ENCODE results near the gene KCTD11. TPM values are rescaled to one million over a fixed set of nuclear protein-coding genes. Genes with fewer than 3 reads are reported as not detected.

Gene KCTD11
- total RNA-seq, 2 experiments from 2014 or later = 6.0 to 8.6 TPM

DNA sequence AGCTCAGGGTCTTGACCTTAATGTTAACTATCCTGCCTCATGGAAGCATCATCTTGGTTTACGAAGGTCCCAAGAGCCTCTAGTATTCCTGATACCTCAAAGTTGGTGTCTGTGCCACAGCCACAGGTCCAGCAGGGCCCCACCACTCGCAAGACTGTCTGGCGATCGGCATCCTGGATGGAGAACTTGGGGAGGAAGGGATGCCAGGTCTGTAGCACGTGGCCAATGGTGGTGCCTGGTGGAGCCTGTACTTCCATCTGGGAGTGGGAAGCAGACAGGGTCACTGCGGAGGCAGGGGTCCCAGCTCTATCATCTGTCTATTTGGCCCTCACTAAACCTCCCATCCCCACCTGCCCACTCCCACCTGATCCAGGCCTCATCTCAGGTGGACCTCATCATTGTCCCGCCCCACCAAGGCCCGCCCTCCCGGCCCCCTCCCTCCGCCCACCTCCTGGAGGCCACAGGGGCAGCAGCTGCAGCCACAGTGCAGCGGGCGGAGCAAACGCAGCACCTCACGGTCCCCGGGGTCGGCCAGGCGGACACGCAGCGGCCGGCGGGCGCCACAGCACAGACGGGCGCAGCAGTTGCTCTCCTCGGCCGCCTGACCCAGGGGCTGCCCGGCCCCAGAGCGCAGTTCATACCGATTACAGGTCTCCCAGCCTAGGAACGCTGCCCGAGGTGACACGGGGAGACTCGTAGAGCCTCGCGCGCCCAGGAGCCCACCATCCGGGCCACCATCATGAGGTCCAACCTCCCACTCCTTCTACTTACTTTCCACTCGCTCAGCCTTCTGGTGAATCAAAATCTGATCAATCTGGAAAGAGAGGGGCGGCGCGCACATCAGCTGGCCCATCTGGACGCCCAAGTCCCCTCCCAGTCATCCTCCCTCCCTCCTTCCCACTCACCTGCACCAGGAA is 41.0 kb downstream of the KCTD11 start:
- no peaks in the 10 kb centered on the region for H4K20me1 ChIP-seq (ENCODE audit: insufficient read depth, low read length)
- ChIA-PET CTCF (ENCODE audit: unreplicated experiment) (no interaction called here), POLR2A (interaction anchor here (0.6 kb wide), 2 partner anchors 30 to 136 kb away, joined by 3 read pairs; no protein-coding TSS in a partner anchor)
- no peaks in the 10 kb centered on the region for H3K9me2 ChIP-seq (ENCODE audit: insufficient read depth, low read length)
- peak overlapping the region; percentile 63; the same call in 1 of the 2 replicates for H2AFZ ChIP-seq (ENCODE audit: low read length)
- peaks cover 12% of the 10 kb centered on the region; the same call in 1 of the 2 replicates for H3K36me3 ChIP-seq (ENCODE audit: insufficient read depth, low read length)
- intact Hi-C loops (cut with micrococcal nuclease; ENCODE audit: unreplicated experiment) = no loop called here
- TF ChIP-seq, protein P1, sequence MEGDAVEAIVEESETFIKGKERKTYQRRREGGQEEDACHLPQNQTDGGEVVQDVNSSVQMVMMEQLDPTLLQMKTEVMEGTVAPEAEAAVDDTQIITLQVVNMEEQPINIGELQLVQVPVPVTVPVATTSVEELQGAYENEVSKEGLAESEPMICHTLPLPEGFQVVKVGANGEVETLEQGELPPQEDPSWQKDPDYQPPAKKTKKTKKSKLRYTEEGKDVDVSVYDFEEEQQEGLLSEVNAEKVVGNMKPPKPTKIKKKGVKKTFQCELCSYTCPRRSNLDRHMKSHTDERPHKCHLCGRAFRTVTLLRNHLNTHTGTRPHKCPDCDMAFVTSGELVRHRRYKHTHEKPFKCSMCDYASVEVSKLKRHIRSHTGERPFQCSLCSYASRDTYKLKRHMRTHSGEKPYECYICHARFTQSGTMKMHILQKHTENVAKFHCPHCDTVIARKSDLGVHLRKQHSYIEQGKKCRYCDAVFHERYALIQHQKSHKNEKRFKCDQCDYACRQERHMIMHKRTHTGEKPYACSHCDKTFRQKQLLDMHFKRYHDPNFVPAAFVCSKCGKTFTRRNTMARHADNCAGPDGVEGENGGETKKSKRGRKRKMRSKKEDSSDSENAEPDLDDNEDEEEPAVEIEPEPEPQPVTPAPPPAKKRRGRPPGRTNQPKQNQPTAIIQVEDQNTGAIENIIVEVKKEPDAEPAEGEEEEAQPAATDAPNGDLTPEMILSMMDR (conservative IDR thresholded peaks at IDR 0.05; ENCODE audit: low read length) = no peak
- no peak for TF ChIP-seq EZH2phosphoT487 (IDR thresholded peaks at IDR 0.05; ENCODE audit: borderline replicate concordance, low read depth, low read length)
- H3K79me2 ChIP-seq (ENCODE audit: insufficient read depth, low read depth, low read length) = no peaks in the 10 kb centered on the region
- peaks cover 9% of the 10 kb centered on the region for H3K4me1 ChIP-seq (ENCODE audit: insufficient read depth, low read length, poor library complexity, severe bottlenecking)
- DNase-seq (ENCODE audit: low spot score) = no peak
- no TSS peak for BruUV-seq (replicated peaks)
- no peak overlapping the region for H3K27ac ChIP-seq (ENCODE audit: low read depth, low read length, poor library complexity, severe bottlenecking)
- no peaks in the 10 kb centered on the region for H3K9me3 ChIP-seq (ENCODE audit: low read length)
- H3K4me3 ChIP-seq (ENCODE audit: low read depth, low read length, poor library complexity, severe bottlenecking) = peak overlapping the region; percentile 72
- peak overlapping the region; percentile 80 for H3K4me2 ChIP-seq (ENCODE audit: low read length)

DNA sequence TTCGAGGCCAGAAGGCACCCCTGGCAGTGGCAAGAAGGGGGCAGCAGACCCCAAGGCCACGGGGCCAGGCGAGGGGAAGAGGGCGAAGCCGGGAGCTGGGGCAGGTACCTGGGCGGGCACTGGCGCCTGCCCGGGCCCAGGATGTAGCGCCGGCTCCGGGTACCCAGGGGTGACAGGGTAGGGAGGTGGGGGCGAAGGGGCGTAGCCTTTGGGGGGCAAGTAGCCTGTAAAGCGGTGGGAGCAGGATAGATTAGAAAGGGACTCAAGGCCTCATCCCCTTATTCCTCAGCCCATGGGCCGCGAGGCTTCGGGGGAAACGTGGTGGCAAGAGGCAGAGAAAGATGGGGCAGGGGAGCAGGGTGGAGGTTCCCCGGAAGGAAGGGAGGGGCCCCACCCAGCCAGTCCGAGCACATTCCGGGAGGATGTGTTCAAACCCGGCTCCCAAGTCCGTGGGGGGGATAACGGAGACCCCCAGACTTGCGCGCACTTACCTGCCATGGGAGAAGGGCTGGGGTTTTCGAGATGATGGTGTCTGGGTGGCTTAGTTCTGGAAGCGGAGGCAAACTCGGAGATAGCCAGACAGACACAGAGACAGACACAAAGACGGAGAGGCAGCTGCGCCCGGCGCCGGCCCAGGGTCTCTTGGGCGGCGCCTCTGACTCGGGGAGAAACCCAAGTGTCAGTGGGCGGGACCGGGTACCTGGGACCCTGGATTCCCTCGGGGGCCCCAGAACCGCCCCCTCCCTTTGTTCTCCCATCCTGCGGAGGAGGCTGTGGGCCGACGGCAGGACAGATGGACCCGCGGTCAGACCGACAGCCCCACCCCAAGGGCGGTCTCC is 41.9 kb downstream of the KCTD11 start:
- CTCF ChIA-PET (ENCODE audit: unreplicated experiment) = interaction anchor here (0.6 kb wide), 1 partner anchor 38 kb away, joined by 3 read pairs; no protein-coding TSS in a partner anchor
- POLR2A ChIA-PET = interaction anchor here (0.6 to 1.0 kb wide), 4 partner anchors 9 to 272 kb away, joined by 3 to 7 read pairs (median 3); partner anchors contain the start of gene TMEM256
- H3K4me3 ChIP-seq (ENCODE audit: low read depth, low read length, poor library complexity, severe bottlenecking) = peak overlapping the region; percentile 72
- H3K79me2 ChIP-seq (ENCODE audit: insufficient read depth, low read depth, low read length) = no peaks in the 10 kb centered on the region
- no peaks in the 10 kb centered on the region for H3K9me3 ChIP-seq (ENCODE audit: low read length)
- peak overlapping the region; percentile 80 for H3K4me2 ChIP-seq (ENCODE audit: low read length)
- H2AFZ ChIP-seq (ENCODE audit: low read length) = peak overlapping the region; percentile 63; the same call in 1 of the 2 replicates
- DNase-seq (ENCODE audit: low spot score) = peak; percentile 69
- intact Hi-C loops (cut with micrococcal nuclease; ENCODE audit: unreplicated experiment) = no loop called here
- peaks cover 9% of the 10 kb centered on the region for H3K4me1 ChIP-seq (ENCODE audit: insufficient read depth, low read length, poor library complexity, severe bottlenecking)
- H3K36me3 ChIP-seq (ENCODE audit: insufficient read depth, low read length) = peaks cover 12% of the 10 kb centered on the region; the same call in 1 of the 2 replicates
- peak overlapping the region; percentile 9 for H3K27ac ChIP-seq (ENCODE audit: low read depth, low read length, poor library complexity, severe bottlenecking)
- TF ChIP-seq, protein P1 (conservative IDR thresholded peaks at IDR 0.05; ENCODE audit: low read length) = no peak
- no peak for TF ChIP-seq EZH2phosphoT487 (IDR thresholded peaks at IDR 0.05; ENCODE audit: borderline replicate concordance, low read depth, low read length)
- no peaks in the 10 kb centered on the region for H4K20me1 ChIP-seq (ENCODE audit: insufficient read depth, low read length)
- H3K9me2 ChIP-seq (ENCODE audit: insufficient read depth, low read length) = no peaks in the 10 kb centered on the region
- BruUV-seq (replicated peaks) = no TSS peak
